ENCODE results near the gene KLRC2. TPM values are rescaled to one million over a fixed set of nuclear protein-coding genes. Genes with fewer than 3 reads are reported as not detected.
"Not testable (repeated sequence)": the region's sequence is repeated elsewhere in the genome, so short reads cannot be mapped to it uniquely, and the experiment has no call there.

The KLRC2 gene
- total and polyA plus RNA-seq, 8 donors, result 0.38 to 0.79 (median 0.61) TPM; not detected in 2

DNA sequence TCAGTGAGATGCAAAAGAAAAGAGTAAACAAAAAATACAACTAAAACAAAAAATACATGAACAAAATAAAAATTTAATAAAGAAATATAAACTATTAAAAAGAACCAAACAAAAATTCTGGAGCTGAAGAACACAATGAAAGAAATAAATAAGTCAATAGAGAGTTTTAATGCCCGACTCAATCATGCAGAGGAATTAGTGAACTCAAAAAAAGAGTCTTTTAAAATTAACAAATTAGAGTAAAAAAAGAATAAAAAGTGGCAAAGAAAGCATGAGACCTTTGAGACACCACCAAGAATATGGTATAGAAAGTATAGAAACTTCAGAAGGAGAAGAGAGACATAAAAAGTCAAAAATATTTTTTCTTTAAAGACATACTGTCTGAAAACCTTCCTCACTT, 20.0 kb upstream of the KLRC2 start:
- H3K4me1 ChIP-seq, result no peaks in the 10 kb centered on the region
- H3K4me3 ChIP-seq, result no peak overlapping the region
- TF ChIP-seq, protein P1, sequence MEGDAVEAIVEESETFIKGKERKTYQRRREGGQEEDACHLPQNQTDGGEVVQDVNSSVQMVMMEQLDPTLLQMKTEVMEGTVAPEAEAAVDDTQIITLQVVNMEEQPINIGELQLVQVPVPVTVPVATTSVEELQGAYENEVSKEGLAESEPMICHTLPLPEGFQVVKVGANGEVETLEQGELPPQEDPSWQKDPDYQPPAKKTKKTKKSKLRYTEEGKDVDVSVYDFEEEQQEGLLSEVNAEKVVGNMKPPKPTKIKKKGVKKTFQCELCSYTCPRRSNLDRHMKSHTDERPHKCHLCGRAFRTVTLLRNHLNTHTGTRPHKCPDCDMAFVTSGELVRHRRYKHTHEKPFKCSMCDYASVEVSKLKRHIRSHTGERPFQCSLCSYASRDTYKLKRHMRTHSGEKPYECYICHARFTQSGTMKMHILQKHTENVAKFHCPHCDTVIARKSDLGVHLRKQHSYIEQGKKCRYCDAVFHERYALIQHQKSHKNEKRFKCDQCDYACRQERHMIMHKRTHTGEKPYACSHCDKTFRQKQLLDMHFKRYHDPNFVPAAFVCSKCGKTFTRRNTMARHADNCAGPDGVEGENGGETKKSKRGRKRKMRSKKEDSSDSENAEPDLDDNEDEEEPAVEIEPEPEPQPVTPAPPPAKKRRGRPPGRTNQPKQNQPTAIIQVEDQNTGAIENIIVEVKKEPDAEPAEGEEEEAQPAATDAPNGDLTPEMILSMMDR (IDR thresholded peaks at IDR 0.05), result no peak
- H3K9me3 ChIP-seq, result peaks cover 3 to 29% of the 10 kb centered on the region in 2 donors
- ATAC-seq (no peak), DNase-seq (no peak)
- intact Hi-C loops (cut with DNase I), result no loop called here
- H3K27me3 ChIP-seq, result no peaks in the 10 kb centered on the region
- no peaks in the 10 kb centered on the region for H3K36me3 ChIP-seq
- H3K27ac ChIP-seq, result no peak overlapping the region

DNA sequence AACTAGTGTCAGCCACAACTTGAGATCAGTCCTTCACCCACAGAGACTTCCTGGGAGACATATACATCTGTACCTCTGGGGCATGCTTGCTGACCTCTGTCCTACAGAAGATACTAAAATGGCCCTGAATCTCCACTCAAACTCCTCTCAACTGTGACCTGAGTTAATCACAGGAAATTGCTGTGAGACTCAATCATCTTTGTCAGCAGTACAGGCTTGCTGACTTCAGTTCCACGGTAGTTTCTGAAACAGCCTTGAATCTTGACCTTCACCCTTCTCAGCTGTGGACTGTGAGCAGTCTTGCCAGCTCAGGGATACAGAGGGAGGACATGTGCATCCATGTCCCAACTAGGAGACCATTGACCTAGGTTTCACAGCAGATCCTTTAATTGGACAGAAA, 18.7 kb upstream of the KLRC2 start:
- no peak for ATAC-seq
- H3K27me3 ChIP-seq, result no peaks in the 10 kb centered on the region
- TF ChIP-seq, protein P1 (IDR thresholded peaks at IDR 0.05), result no peak

DNA sequence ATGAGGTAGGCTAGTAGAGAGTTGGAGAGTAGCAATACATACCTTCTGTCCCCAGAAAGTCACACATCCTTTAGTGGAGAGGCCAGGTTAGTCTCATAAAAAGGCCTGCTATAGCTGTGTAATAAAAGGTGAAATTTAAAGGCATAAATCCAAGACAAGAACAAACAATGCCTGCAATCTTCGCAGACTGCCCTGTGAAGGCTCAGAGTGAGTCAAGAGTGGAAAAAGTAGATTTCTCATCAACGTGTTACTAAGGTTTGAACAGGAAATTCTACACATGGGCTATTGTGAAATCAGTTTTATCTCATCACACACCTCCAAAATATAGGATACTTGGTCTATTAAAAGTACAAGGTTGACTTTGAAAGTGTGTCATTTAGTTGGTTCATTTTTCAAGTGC, 17.3 kb upstream of the KLRC2 start, which contains the start of gene KLRC1:
TSS of gene KLRC1 (minus strand) at position 222 of the 400 bp plus-strand sequence. CDS start 2,221 bp downstream, outside the sequence.
- Histone ChIP-seq H3K27me3 (no peaks in the 10 kb centered on the region), H3K36me3 (no peaks in the 10 kb centered on the region), H3K4me3 (no peak within 1 kb of the TSS), H3K4me1 (no peaks in the 10 kb centered on the region), H3K9me3 (peaks cover 3 to 29% of the 10 kb centered on the region in 2 donors), H3K27ac (no peak within 1 kb of the TSS)
- ATAC-seq (no peak), DNase-seq (no peak)
- intact Hi-C loops (cut with DNase I), result no loop called here
- TF ChIP-seq, protein P1 (IDR thresholded peaks at IDR 0.05), result no peak

More for the DNA sequence above, 18.7 kb upstream of the KLRC2 start:
- Histone ChIP-seq H3K36me3 (no peaks in the 10 kb centered on the region), H3K4me3 (no peak overlapping the region), H3K9me3 (peaks cover 3 to 29% of the 10 kb centered on the region in 2 donors), H3K27ac (no peak overlapping the region), H3K4me1 (no peaks in the 10 kb centered on the region)
- DNase-seq, result no peak
- intact Hi-C loops (cut with DNase I), result no loop called here

DNA sequence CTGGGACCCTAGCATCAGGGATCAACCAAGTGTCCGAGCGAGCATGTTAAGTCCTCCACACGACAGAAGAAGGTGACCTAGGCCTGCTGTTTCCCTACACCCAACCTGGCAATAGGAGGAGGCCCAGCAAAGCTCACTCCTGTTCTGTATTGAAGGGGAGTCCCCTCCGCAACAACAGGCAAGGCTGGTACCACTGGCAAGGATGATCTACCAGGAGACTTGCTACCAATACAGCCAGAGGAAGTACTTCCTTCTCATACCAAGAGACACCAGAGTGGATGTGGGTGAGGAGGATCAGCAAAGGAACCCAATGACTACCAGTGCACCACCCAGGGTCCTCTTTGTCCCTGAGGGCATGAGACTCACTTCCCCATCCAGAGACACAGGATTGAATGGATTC, 12.4 kb upstream of the KLRC2 start:
- intact Hi-C loops (cut with DNase I), result no loop called here
- TF ChIP-seq, protein P1 (IDR thresholded peaks at IDR 0.05), result no peak
- no peaks in the 10 kb centered on the region for H3K27me3 ChIP-seq
- no peaks in the 10 kb centered on the region for H3K9me3 ChIP-seq
- no peaks in the 10 kb centered on the region for H3K4me1 ChIP-seq
- H3K27ac ChIP-seq, result no peak overlapping the region
- DNase-seq (no peak), ATAC-seq (no peak)
- no peak overlapping the region for H3K4me3 ChIP-seq
- no peaks in the 10 kb centered on the region for H3K36me3 ChIP-seq

DNA sequence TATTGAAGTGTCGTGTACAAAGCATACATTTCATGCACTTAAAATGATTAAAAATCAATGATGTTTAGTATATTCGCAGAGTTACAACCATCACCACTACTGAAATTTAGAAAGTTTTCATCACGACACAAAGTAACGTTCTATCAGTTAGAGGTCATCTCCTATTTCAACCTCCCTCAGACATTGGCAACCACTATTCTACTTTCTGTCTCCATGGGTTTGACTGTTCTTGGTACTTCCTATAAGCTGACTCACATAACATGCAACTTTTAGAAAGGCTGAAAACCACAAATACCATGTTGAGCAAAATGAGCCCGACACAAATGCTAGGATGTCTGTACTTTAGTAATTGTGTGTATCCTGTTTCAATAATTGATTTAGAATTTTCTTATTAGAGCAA, 10.2 kb upstream of the KLRC2 start:
- H3K4me3 ChIP-seq; DNase-seq; H3K36me3 ChIP-seq; H3K4me1 ChIP-seq; intact Hi-C loops (cut with DNase I); ATAC-seq; H3K9me3 ChIP-seq; H3K27ac ChIP-seq; H3K27me3 ChIP-seq: not testable (repeated sequence)

DNA sequence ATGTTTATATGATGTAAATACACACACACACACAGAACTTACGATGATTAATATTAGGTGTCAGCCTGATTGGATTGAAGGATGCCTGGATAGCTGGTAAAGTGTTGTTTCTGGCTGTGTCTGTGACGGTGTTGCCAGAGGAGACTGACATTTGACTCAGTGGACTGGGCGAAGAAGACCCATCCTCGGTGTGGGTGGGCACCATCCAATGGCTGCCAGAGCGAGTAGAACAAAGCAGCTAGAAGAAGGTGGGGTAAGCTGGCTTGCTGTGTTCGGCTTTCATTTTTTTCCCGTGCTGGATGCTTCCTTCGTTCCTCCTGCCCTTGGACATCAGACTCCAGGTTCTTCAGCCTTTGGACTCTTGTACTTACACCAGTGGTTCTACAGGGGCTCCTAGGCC, 5.3 kb upstream of the KLRC2 start:
- DNase-seq; ATAC-seq; H3K27me3 ChIP-seq; H3K4me1 ChIP-seq; H3K4me3 ChIP-seq; intact Hi-C loops (cut with DNase I); H3K27ac ChIP-seq; H3K9me3 ChIP-seq; H3K36me3 ChIP-seq: not testable (repeated sequence)

DNA sequence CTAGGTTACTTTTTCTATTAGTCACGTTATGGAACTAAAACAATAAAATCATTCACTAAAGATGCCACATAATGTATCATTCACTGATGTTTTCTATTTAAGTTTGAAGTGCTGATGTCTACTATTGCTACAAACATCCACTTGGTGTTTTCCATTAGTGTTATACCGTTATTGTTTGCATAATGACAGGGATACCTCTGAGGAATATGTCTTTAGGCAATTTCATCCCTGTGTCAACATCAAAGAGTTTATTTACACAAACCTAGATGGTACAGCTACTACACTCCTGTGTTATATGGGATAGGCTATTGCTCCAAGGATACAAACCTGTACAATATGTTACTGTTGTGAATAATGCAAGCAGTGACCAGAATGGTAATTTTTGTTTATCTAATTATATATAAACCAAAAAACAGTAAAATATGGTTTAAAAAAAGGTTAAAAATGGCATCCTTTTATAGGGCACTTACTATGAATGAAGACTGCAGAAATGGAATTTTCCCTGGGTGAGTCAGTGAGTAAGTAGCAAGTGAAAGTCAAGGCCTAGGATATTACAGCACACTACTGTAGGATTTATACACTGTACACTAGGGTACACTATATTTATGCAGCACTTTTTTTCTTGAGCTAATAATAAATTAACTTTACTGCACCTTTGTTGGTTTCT, 3.9 kb upstream of the KLRC2 start:
- H3K27ac ChIP-seq; intact Hi-C loops (cut with DNase I); H3K4me1 ChIP-seq; H3K4me3 ChIP-seq; ATAC-seq; H3K9me3 ChIP-seq; H3K27me3 ChIP-seq; DNase-seq; H3K36me3 ChIP-seq: not testable (repeated sequence)

DNA sequence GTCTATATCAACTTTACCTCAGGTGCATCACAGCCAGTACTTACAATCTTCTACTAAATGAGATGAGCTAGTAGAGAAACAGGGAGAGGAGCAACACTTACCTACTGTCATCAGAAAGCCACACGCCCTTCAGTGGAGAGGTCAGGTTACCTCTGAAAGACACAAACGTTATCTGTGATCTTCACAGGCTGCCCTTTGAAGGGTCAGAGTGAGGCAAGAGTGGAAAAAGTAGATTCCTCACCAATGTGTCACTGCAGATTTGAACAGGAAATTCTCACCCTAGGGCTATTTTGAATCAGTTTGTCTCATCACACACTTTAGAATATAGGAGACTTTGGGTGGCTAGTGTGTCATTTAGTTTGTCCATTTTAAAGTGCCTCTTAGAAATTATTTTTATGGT, 1.8 kb upstream of the KLRC2 start:
- H3K4me1 ChIP-seq; DNase-seq; H3K4me3 ChIP-seq; H3K9me3 ChIP-seq; H3K27ac ChIP-seq; H3K27me3 ChIP-seq; ATAC-seq; intact Hi-C loops (cut with DNase I); H3K36me3 ChIP-seq: not testable (repeated sequence)

DNA sequence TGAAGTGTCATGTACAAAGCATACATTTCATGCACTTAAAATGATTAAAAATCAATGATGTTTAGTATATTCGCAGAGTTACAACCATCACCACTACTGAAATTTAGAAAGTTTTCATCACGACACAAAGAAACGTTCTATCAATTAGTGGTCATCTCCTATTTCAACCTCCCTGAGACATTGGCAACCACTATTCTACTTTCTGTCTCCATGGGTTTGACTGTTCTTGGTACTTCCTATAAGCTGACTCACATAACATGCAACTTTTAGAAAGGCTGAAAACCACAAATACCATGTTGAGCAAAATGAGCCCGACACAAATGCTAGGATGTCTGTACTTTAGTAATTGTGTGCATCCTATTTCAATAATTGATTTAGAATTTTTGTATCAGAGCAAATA, 5.2 kb downstream of the KLRC2 start:
- H3K4me3 ChIP-seq; H3K4me1 ChIP-seq; ATAC-seq; H3K9me3 ChIP-seq; H3K27ac ChIP-seq; H3K27me3 ChIP-seq; DNase-seq; intact Hi-C loops (cut with DNase I); H3K36me3 ChIP-seq: not testable (repeated sequence)
